ENCODE results near the gene KRTAP5-11.

DNA sequence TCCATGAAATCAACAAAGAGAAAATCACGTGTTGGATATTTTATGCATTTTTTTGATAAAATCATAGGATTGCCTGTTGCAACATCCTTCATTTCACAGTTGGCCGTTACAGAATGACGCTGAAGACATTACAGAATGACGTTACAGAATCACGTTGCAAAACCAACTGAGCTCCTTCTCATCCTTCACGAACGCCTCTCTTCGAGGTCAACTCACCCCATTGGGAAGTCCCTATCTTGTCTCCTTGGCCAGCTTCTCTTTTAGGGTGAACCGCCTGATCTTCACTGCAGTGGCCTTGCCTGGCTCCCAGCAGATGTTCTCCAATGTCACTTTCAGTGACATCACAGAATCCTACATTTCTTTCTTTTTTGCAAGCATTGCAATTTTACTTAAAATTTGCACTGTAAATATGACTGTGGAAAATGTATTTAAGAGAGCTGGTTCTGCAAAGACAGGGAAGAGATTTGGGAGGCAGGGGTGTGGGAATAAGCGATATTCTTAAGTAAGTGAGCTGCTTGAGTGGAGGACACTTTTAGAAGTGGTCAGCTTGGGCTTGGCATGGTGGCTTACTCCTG is 50.6 kb downstream of the KRTAP5-11 start:
- TF ChIP-seq, protein P1, sequence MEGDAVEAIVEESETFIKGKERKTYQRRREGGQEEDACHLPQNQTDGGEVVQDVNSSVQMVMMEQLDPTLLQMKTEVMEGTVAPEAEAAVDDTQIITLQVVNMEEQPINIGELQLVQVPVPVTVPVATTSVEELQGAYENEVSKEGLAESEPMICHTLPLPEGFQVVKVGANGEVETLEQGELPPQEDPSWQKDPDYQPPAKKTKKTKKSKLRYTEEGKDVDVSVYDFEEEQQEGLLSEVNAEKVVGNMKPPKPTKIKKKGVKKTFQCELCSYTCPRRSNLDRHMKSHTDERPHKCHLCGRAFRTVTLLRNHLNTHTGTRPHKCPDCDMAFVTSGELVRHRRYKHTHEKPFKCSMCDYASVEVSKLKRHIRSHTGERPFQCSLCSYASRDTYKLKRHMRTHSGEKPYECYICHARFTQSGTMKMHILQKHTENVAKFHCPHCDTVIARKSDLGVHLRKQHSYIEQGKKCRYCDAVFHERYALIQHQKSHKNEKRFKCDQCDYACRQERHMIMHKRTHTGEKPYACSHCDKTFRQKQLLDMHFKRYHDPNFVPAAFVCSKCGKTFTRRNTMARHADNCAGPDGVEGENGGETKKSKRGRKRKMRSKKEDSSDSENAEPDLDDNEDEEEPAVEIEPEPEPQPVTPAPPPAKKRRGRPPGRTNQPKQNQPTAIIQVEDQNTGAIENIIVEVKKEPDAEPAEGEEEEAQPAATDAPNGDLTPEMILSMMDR (conservative IDR thresholded peaks at IDR 0.05 in 1 of 2, IDR thresholded peaks at IDR 0.05 in 1 of 2; ENCODE audit: extremely low read depth in 1 of 2, insufficient read depth in 1 of 2, low read depth in 1 of 2, low read length in 2 of 2): no peak
- no peak for TF ChIP-seq EZH2 (IDR thresholded peaks at IDR 0.05; ENCODE audit: borderline replicate concordance, low read length)

Measured in mammary epithelial cell (primary cell).